NCI-H2196 treated with DMSO at 0.1 percent for 48 hours (cell line): Measurements from ENCODE around the gene VWA5A.
"Not testable (repeated sequence)": the region's sequence is repeated elsewhere in the genome, so short reads cannot be mapped to it uniquely, and the experiment has no call there.

Experiments
- DNase-seq: peaks from one replicate; lab custom pipeline; 2025; ENCODE audit not compliant: unreplicated experiment; lab: John Stamatoyannopoulos, UW

Gene VWA5A

DNA sequence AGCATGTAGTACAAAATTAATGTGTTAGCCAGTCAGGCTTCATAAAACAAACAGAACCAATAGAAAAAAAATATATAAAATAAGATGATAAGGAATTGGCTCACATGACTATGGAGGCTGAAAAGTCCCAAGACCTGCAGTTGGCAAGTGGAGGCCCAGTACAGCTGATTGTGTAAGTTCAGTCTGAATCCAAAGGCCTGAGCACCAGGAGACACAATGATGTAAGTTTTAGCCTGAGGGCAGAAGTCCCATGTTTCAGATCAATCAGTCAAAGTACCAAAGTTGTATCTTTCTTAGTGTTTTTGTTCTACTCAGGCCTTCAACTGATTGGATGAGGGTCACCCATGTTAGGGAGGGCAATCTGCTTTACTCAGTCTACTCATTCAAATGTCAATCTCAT is 53.5 kb downstream of the VWA5A start:
- no peak for DNase-seq

GRCh38 chr11:124170315-124170714 is 55.1 kb downstream of the VWA5A start:
- not testable (repeated sequence) for DNase-seq

GRCh38 chr11:124170801-124171586 is 55.7 kb downstream of the VWA5A start:
- no peak for DNase-seq

DNA sequence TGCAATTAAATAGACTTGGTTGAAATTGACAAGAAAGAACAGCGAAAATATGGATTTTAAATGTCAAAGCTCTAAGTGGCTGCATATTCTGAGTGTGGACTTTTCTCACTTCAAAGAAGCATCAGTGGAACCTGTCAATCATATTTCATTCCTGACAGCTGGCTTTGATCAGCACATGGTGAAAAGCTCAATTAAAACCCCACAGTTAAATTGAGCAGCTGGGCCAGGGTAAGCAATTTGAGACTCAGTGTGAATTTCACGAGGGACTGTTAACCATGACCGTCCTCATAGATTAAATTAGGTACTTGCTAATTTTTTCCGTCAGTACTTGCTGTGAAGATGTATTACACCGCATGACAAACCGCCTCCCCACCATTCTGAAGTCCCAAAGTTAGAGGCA is 56.9 kb downstream of the VWA5A start:
- no peak for DNase-seq

DNA sequence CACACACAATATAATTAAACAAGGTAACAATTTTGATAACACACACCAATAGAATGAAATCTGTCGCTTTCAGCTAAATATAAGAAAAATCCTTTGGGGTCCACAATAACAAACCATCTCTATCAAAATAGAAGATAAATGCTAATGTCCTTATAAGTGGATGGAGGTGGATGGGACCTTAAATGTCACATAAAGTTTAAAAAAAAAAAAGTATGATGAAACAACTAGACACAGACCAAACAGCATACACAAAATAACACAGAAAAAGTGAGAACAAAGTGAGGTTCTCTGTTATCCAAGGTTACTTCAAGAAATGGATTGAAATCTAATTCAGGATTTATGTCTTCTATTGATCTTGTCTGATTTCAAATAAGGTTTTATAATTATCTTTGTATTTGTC is 57.3 kb downstream of the VWA5A start:
- no peak for DNase-seq

DNA sequence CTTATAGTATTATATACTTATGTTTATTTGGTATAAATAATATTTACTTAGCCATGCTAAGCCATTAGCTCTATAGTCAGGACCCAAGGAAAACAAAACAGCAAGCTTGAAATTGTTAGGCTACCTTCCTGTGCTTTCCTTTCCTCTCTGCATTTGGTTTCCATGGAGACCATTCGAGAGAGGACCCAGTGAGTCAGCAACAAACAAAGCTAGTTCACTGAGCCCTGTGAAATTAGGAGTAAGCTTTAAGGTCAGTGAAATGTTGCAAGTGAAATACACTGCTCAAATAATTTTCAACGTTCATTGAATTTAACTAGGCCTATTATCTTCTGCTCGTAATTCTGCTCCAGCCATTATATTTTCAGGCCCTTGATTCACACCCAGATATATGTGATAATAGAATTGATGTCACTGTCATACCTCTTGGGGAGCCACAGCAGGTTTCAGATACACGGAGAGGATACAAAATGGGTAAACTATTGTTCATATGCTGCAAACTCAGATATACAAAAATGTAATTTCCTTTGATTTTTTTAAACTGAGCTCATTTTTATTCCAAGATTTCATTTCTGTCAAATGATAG is 58.8 kb downstream of the VWA5A start:
- peak; percentile 61 for DNase-seq

DNA sequence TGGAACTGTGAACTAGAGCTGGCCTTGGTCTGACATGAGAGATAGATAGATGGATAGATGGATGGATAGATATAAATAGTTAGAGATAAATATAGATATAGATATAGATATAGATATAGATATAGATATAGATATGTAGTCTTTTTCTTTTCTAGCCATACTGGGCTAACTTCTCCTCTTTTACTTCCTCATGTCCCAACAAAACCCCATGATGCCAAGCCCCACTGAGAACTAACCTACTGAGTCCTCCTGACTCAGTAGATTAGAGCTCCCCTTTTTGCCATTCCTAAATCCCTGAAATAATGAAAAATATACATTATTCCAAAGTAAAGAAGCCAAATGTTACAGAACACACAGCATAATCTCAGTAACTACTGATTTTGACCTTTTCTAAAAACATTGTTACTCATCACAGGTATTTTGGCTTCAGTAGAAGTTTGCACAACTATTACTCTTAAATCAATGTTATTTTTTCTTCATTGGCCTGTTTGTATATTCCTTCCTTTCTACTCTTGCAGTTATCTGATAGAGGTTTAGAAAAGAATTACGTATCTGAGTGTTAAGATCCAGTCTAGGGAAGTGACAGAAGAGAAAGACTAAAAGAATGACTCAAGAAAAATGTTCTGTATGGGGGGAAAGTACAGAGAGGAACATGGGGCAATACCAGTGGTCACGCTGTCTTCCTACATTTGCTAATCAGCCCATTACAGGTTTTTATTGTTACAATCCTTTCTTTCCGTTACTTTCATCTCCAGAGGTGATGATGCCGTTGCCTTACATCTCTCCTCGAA is 61.9 kb downstream of the VWA5A start:
- no peak for DNase-seq

DNA sequence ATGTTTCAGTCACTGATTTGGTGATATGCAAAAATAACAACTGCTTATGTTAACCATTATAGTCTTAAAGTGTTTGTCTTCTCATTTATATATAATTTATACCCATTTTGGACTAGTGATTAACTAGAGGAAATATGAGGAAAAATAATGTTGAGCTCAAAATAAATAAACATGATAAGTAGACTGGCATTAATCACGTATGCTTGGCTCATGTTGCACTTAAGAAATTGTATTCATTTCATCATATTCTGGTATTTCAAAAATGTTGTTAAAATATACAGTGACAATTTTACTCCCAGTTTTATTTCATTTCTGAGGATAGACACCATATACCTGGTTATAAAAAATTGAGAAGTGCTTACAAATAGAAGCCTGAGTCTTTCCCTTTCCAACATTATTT is 64.1 kb downstream of the VWA5A start:
- no peak for DNase-seq

- no peak for DNase-seq
These were observed 67.8 kb downstream of the VWA5A start, which contains the start of gene OR10D3 for GRCh38 chr11:124183068-124183467. Gene OR10D3, plus strand, starts transcription at chr11:124183345. Its CDS starts 1,925 bp downstream, at chr11:124185270.

DNA sequence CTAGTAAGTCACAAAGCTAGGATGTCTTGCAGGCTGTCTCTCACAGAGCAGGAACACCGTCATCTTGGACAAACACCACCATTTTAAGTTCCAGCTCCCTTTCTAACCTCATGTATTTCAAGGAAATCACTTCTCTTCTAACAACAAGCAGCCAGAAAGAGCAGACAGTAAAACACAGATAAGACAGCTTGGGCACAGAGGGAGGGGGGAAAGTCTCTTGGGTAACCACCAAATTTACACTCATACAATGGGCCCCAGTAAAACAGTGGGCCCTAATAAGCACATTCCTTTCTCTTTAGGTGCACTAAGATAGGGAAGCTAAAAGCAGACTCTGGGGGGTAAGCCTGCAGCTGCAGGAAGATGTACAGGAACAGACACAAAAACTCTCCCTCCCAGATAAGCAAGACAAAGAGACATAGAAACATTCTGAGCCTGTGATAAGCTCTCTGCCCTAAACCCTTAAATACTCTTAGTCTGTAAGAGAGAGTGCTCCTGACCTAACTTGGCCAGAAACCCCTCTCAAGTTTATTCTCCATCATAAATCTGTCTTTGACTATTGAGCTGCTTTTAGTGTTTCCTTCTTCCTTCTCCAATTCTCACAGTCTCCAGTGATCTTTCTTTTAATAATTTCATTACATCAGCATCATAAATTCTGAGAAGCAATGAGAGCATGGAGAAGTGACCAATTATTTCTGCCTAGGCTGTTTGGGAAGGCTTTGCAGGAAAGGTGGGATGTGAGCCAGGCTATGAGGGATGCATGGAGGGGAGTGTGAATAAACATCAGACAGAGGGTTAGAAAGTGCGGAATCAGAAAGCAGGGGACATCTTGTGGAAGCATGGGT is 75.3 kb downstream of the VWA5A start:
- DNase-seq = no peak

- DNase-seq = no peak
These were observed 78.2 kb downstream of the VWA5A start for GRCh38 chr11:124193221-124194010.

DNA sequence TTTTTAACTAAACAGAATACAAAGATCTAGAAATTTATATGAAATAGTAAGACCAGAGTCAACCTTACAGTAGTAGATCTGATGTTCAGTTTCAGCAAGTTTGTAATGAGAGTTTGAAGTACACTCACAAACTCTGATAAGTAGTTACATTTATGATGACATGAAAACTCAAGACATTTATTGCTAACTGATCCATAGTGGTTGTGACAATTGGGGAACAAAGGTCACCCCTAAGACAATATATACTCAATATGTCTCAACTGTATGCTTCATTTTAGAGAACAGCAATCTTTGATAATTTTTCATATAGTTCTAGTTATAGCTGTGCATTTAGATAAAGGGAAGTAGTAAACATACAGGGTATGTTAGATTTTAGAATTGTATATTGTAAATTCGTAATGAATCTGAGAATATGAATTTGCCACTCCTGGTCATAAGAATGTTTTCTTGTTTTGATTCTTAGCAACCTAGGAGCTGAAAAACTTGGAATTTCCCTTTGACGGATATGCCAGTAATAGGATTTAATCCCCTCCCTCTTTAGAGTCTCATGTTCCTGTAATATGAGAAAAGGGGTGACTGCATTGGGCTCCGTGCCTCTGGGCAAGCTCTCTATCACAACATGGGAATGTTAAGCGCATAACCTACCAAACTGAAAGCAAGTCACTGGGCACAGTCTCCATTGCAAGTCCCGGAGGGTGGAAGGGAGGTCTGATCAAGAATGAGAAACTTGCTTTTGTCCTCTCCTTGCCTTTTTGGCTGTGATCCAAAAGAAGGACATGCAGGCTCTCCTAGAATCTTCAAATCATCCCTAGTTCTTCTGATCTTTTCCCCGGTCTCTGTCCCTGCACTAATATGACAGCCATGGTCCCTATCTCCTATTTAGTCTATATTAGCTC is 79.3 kb downstream of the VWA5A start:
- no peak for DNase-seq

- DNase-seq = peak; percentile 31
These were observed 80.0 kb downstream of the VWA5A start for GRCh38 chr11:124195189-124195734.
